Activated T-cell treated with anti-CD3 and anti-CD28 coated beads for 24 hours (primary cell): ENCODE measurements around the gene LYSMD4.

Source experiments
- DNase-seq: peaks from one replicate; pipeline ENCODE4 v3.0.0-alpha.2; 2020; ENCODE audit warnings: low read depth

Gene LYSMD4

GRCh38 chr15:99731336-99732123 lies 1.7 kb downstream of the LYSMD4 start:
- DNase-seq = no peak

GRCh38 chr15:99729920-99730319 lies 3.3 kb downstream of the LYSMD4 start:
- DNase-seq = no peak

GRCh38 chr15:99729327-99729726 lies 3.9 kb downstream of the LYSMD4 start:
- DNase-seq = no peak

GRCh38 chr15:99728916-99729315 lies 4.3 kb downstream of the LYSMD4 start:
- no peak for DNase-seq

- DNase-seq = no peak
Observed at GRCh38 chr15:99727733-99728132, 5.5 kb downstream of the LYSMD4 start.

- DNase-seq = no peak
Observed at GRCh38 chr15:99727330-99727729, 5.9 kb downstream of the LYSMD4 start.

GRCh38 chr15:99726333-99726732 lies 6.9 kb downstream of the LYSMD4 start:
- DNase-seq = no peak

GRCh38 chr15:99722406-99722805 lies 10.8 kb downstream of the LYSMD4 start:
- DNase-seq = no peak

- no peak for DNase-seq
Observed at GRCh38 chr15:99721896-99722295, 11.3 kb downstream of the LYSMD4 start.

GRCh38 chr15:99721104-99721778 lies 12.0 kb downstream of the LYSMD4 start:
- no peak for DNase-seq

- DNase-seq = no peak
Observed at GRCh38 chr15:99720533-99720932, 12.7 kb downstream of the LYSMD4 start.

GRCh38 chr15:99719096-99719541 lies 14.1 kb downstream of the LYSMD4 start:
- no peak for DNase-seq

- no peak for DNase-seq
Observed at GRCh38 chr15:99718421-99718820, 14.8 kb downstream of the LYSMD4 start.

GRCh38 chr15:99717161-99718009 lies 15.9 kb downstream of the LYSMD4 start:
- DNase-seq = no peak

GRCh38 chr15:99716540-99717095 lies 16.6 kb downstream of the LYSMD4 start:
- DNase-seq = no peak

GRCh38 chr15:99712415-99712814 lies 20.8 kb downstream of the LYSMD4 start:
- no peak for DNase-seq

GRCh38 chr15:99711625-99712024 lies 21.6 kb downstream of the LYSMD4 start:
- no peak for DNase-seq

GRCh38 chr15:99709243-99709986 lies 23.8 kb downstream of the LYSMD4 start:
- no peak for DNase-seq

- DNase-seq = no peak
Observed at GRCh38 chr15:99708563-99708962, 24.7 kb downstream of the LYSMD4 start.

- DNase-seq = no peak
Observed at GRCh38 chr15:99707473-99708270, 25.6 kb downstream of the LYSMD4 start.
